Astrocyte of the spinal cord (primary cell): Measurements from ENCODE around the gene TAGLN2.

Experiments
- DNase-seq: peaks from one replicate; pipeline ENCODE4 v3.0.0; 2011; ENCODE audit warnings: low read depth, low spot score
- H3K4me3 ChIP-seq: 2 replicates; pipeline ENCODE4 v1.5.1; 2011; ENCODE audit warnings: low read depth, mild to moderate bottlenecking, low read length, moderate library complexity
- CTCF ChIP-seq: IDR thresholded peaks from 2 replicates; pipeline ENCODE4 v1.5.1; 2012; ENCODE audit warnings: low read depth, mild to moderate bottlenecking, low read length, inconsistent platforms
- in situ Hi-C: cut with HindIII; loops from 2 replicates; pipeline ENCODE4 v1.10.0; 2017; ENCODE audit warnings: low sequenced_read_pairs

TAGLN2 gene

DNA sequence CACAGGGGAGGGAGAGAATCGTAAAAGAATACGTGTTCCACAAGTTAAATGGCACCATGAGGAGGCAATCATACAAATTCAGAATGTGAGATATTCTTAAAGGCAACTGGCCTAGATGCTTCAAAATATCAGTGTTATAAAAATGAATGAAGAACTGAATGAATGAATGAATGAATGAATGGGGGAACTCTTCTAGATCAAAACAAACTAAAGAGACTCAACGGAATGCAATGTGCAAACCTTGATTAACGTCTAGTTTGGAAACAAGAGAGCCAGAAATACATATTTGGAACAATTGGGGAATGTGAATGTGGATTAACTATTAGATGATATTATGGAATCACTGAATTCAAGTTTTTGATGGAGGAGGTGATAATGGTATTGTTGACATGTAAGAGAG lies 42.2 kb downstream of the TAGLN2 start:
- in situ Hi-C loops = loop anchor here (25.0 kb wide), 1 partner anchor 96 kb away; the partner anchor contains the start of gene DUSP23

DNA sequence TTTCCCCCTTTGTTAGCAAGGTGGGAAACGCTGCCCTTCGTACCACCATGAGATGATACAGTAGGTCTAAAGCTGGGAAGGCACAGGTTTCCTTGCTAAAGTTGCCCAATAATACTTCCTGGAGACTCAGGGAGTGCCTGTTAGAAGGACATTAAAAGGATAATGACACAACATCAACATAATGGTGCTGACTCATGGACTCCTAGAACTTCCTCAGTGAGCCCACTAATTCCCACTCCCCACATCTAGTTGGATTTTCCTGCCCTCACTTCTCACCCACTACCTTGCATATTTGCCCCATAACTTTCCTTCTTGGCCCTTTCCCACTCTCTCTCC lies 42.8 kb downstream of the TAGLN2 start:
- DNase-seq = peak; percentile 29
- H3K4me3 ChIP-seq = no peak overlapping the region
- in situ Hi-C loops = loop anchor here (25.0 kb wide), 1 partner anchor 95 kb away; the partner anchor contains the start of gene DUSP23
- TF ChIP-seq CTCF = no peak

More for the DNA sequence above, 42.2 kb downstream of the TAGLN2 start:
- no peak overlapping the region for H3K4me3 ChIP-seq
- no peak for TF ChIP-seq CTCF
- no peak for DNase-seq

DNA sequence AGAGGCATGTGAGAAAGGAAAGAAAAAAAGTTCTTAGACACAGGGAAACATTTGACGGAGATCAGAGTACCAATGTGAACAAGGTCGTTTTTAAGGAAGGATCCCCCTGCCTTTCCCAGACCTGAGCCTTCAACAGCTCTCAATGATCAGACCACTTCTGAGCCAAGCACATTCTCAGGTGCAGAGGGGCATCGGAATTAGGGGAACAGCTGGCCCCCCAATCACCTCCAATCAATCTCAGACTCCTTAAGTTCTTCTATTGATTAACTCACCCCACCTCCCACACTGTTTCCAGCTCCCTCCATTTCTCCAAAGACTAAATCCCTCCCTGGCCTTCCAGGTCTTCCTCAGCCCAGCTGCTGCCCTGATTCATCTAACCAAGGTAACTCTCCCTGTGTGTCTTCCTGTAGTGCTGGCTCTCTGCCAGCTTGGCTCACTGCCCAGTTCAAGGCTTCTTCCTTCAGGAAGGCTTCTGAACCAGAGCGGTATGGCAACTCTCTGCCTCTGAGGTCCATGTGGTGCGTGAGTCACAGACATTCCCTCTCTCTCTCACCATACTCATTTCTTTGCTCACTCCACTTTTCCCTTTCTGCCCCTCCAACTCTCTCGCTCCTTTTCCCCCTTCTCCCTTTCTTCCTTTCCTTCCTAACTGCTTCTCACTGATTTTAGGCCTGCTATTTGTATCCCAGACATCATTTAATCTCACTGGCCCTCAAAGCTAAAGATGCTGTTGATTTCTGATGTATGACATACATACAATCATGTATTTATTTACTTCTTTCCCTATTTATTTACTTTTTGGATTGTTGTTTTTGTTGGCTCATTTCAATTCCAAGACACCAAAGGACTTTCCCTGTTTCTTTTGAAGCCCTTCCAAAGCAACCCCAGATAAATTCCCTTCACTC lies 43.4 kb downstream of the TAGLN2 start:
- TF ChIP-seq CTCF = no peak
- peak; percentile 98 for DNase-seq
- in situ Hi-C loops = loop anchor here (25.0 kb wide), 1 partner anchor 95 kb away; the partner anchor contains the start of gene DUSP23
- no peak overlapping the region for H3K4me3 ChIP-seq

DNA sequence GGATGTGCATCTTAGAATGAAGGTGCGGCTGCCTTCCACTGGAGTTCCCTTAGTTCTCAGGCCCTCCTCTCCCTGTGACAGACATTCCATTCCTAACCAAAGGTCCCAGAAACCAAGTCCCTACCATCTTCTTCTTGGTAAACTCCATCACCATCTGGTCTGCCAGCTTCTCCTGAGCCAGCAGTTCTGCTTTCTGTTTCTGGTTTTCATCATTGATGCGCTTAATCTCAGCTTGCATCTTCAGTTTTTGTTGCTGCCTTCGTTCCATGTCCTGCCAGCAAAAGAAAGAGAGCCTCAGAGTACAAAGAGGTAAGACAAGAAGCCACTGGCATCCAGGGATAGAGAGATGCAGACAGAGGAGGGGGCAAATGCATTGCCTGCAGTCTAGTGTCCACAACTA lies 44.9 kb downstream of the TAGLN2 start:
- in situ Hi-C loops = loop anchor here (25.0 kb wide), 1 partner anchor 93 kb away; the partner anchor contains the start of gene DUSP23
- no peak for DNase-seq
- H3K4me3 ChIP-seq = no peak overlapping the region
- TF ChIP-seq CTCF = no peak

DNA sequence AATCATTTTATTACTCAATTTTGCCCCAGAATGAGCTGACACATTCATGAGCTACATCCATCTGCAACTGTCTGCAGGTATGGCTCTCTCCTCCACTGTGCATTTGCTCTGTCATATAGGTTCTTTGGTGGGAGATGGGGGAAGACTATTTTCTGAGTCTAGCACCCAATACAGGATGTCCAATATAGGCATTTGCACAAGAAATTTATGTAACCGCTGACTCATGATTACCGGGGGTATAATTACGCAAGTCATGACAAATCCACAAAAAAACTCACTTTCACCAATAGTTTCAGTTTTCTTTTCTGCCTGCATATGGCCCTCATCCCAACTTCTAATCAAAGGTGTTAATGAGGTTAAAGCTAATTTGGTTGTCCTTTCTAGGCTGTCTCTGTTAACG lies 45.3 kb downstream of the TAGLN2 start:
- no peak for TF ChIP-seq CTCF
- DNase-seq = peak; percentile 74
- no peak overlapping the region for H3K4me3 ChIP-seq
- in situ Hi-C loops = loop anchor here (25.0 kb wide), 1 partner anchor 93 kb away; the partner anchor contains the start of gene DUSP23

DNA sequence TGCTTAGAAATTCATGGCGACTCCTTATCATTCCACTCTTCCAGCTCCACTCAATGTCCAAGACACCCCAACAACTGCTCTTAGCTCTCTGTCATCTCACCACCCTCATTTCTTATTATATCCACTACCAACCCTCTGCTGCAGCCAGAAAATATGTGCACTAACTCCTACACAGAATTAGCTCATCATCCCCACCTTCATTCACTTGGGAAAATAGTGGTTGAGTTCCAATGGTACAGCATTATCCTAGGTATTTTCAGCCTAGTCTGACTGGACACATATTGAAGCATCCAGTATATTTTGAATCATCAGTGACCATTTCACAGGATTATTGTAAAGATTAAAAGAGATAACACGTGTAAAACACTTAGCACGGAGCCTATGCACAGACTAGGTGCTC lies 46.2 kb downstream of the TAGLN2 start:
- DNase-seq = no peak
- TF ChIP-seq CTCF = no peak
- no peak overlapping the region for H3K4me3 ChIP-seq
- in situ Hi-C loops = loop anchor here (25.0 kb wide), 1 partner anchor 92 kb away; the partner anchor contains the start of gene DUSP23
